GM21367 (cell line): ENCODE results near the gene RHEBL1.
A peak's percentile ranks its signal among the peaks of the same experiment; 100 is the strongest.

Experiments used
- ATAC-seq: cut with Tn5 transposase; IDR thresholded peaks from one replicate; pipeline ENCODE4 v1.9.1; 2021; ENCODE audit not compliant: unreplicated experiment

RHEBL1 gene

GRCh38 chr12:49069507-49070346, at the start of gene RHEBL1:
Gene RHEBL1, minus strand, starts transcription at chr12:49069979. Its CDS starts 194 bp downstream, at chr12:49069785.
- ATAC-seq = peak; percentile 93

- no peak for ATAC-seq
Measured at GRCh38 chr12:49111206-49111605, 41.4 kb upstream of the RHEBL1 start.

GRCh38 chr12:49110464-49111155, 40.8 kb upstream of the RHEBL1 start, which contains the start of gene LMBR1L:
Gene LMBR1L, minus strand, starts transcription at chr12:49110847. Its CDS starts 292 bp downstream, at chr12:49110555.
- ATAC-seq = peak; percentile 97

- no peak for ATAC-seq
Measured at GRCh38 chr12:49109641-49110463, 40.1 kb upstream of the RHEBL1 start.

GRCh38 chr12:49108958-49109404, 39.2 kb upstream of the RHEBL1 start:
- no peak for ATAC-seq

GRCh38 chr12:49105504-49106084, 35.8 kb upstream of the RHEBL1 start:
- ATAC-seq = no peak

- no peak for ATAC-seq
Measured at GRCh38 chr12:49104822-49105221, 35.0 kb upstream of the RHEBL1 start.

GRCh38 chr12:49100380-49100779, 30.6 kb upstream of the RHEBL1 start:
- ATAC-seq = no peak

- ATAC-seq = no peak
Measured at GRCh38 chr12:49098703-49099102, 28.9 kb upstream of the RHEBL1 start.

- no peak for ATAC-seq
Measured at GRCh38 chr12:49098035-49098451, 28.3 kb upstream of the RHEBL1 start.

GRCh38 chr12:49097381-49097780, 27.6 kb upstream of the RHEBL1 start:
- ATAC-seq = no peak

GRCh38 chr12:49094975-49095365, 25.2 kb upstream of the RHEBL1 start:
- no peak for ATAC-seq

- no peak for ATAC-seq
Measured at GRCh38 chr12:49094160-49094974, 24.6 kb upstream of the RHEBL1 start, which contains the start of gene DHH. Gene DHH, minus strand, starts transcription at chr12:49094801. Its CDS starts 289 bp downstream, at chr12:49094512.

GRCh38 chr12:49093792-49094159, 24.0 kb upstream of the RHEBL1 start:
- no peak for ATAC-seq

- ATAC-seq = no peak
Measured at GRCh38 chr12:49092816-49093406, 23.1 kb upstream of the RHEBL1 start.

- no peak for ATAC-seq
Measured at GRCh38 chr12:49092086-49092815, 22.5 kb upstream of the RHEBL1 start.

- ATAC-seq = no peak
Measured at GRCh38 chr12:49091836-49092085, 22.0 kb upstream of the RHEBL1 start.

GRCh38 chr12:49091056-49091835, 21.5 kb upstream of the RHEBL1 start:
- ATAC-seq = no peak
